HG02759 (cell line): ENCODE data around the gene CAMKK2.
"Not testable (repeated sequence)": the region's sequence is repeated elsewhere in the genome, so short reads cannot be mapped to it uniquely, and the experiment has no call there.

Source experiments
- ATAC-seq: cut with Tn5 transposase; IDR thresholded peaks from one replicate; pipeline ENCODE4 v1.9.1; 2021; ENCODE audit warnings: mild to moderate bottlenecking, moderate library complexity; ENCODE audit not compliant: unreplicated experiment

CAMKK2 gene

DNA sequence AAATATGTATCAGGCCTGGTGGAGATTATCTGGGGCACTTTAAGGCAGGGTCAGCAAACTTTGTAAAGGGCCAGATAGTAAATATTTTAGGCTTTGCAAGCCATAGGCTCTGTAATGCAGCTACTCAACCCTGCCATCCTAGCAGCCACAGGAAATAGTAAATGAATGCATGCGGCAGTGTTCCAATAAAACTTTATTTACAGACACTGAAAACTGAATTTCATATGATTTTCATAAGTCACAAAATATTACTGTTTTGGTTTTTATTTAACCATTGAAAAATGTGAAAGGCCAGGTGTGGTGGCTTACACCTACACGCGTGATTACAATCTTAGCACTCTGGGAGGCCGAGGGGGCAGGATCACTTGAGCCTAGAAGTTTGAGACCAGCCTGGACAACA, 3.2 kb upstream of the CAMKK2 start:
- no peak for ATAC-seq

GRCh38 chr12:121298411-121298810, 1.9 kb upstream of the CAMKK2 start:
- not testable (repeated sequence) for ATAC-seq

GRCh38 chr12:121297435-121297991, 1.0 kb upstream of the CAMKK2 start:
- ATAC-seq = no peak

DNA sequence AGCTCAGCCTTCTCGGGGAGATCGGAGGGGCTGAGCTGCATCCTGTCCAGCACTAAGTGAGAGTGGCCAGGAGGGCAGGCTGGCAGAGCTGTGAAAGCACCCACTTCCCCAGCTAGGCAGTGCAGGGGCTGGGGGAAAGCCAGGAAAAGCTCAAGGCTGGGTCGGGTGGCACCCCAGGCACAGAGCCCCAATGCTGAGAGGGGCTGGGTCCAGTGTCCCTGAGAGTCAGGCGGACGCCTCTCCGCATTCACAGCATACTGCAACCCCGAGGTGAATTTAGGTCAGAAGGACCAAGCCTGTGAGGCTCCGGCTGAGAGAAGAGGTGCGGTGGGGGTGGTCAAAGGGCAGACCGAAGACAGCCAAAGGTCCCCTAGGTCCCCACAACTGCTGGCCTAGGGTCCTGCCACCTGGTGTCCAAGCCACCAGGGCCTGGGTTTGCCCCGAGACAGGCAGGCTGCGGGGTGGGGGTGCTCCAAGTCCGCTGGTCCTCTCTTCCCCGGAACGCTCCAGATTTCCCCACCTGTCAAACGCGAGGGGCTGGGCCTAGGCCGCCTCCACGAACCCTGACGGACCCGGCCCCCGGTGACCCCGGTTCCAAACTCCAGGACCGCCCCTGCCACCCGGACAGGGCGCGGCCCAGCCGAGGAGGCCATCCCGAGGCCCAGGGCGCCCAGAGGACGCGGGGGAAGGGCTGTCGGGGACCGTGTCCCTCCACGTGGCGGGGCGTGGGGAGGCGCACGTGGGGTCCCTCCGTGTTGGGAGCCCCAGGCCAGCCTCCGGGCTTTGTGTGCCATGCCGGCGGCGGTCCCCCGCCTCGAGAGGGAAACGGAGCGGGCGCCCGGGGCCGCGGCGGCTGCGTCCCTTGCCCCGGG, 527 bp downstream of the CAMKK2 start:
- peak; percentile 29 for ATAC-seq

DNA sequence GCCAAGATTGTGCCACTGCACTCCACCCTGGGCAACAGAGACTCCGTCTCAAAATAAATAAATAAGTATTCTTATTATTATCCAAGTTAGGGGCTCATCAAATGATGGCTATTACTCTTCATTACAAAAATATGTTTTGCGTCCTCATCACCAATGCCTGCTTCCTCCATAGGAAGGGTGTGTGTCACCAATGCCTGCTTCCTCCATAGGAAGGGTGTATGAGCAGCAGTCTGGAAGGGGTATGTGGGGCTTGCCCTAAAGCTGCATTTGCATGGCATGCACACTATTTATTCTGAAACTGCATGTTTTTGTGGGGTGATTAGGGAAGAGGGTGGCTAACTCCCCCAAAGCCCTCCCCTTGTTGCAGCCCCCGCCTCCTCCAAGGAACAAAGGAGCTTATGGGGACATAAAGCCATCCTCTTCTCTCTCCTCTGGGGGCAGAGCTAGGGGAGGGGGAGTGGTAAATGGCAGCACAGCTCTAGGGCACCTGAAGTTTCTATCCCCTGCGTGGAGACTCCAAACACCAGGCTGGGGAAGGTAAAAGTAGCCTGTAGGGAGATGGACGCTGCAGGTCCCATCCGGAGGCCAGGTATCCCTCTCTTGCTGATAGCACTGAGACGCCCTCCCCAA, 1.3 kb downstream of the CAMKK2 start:
- ATAC-seq = no peak

DNA sequence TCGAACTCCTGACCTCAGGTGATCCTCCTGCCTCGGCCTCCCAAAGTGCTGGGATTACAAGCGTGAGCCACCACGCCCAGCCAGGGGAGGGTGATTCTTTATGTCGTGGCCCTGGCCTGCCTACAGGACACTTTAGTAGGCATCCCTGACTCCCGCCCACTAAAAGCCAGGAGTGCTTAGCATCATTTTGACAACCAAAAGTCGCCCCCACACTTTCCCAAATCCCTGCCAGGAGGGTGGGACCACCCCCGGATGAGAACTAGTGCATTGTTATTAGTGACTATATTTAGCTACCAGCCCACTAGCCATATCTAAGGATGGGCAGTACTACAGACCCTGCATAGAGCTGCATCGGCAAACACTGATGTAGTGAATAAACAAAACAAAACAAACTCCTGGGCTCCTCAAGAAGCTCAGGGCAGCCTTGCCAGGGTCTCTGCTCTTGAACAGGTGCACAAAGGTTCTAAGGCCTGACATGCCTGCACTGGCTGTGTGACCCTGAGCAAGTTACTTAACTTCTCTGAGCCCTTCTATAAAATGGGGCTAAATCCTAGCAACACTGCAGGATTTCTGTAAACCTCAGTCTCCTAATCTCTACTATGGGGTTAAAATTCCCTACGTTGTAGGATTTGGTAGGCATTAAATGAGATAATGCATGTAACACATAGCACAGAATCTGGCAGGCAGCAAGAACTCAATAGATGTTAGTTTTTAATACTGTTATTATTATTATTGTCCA, 2.2 kb downstream of the CAMKK2 start:
- no peak for ATAC-seq

GRCh38 chr12:121293603-121294002, 2.9 kb downstream of the CAMKK2 start:
- no peak for ATAC-seq

- no peak for ATAC-seq
These were observed 6.1 kb downstream of the CAMKK2 start for GRCh38 chr12:121290410-121290809.

- no peak for ATAC-seq
These were observed 6.5 kb downstream of the CAMKK2 start for GRCh38 chr12:121289962-121290361.

DNA sequence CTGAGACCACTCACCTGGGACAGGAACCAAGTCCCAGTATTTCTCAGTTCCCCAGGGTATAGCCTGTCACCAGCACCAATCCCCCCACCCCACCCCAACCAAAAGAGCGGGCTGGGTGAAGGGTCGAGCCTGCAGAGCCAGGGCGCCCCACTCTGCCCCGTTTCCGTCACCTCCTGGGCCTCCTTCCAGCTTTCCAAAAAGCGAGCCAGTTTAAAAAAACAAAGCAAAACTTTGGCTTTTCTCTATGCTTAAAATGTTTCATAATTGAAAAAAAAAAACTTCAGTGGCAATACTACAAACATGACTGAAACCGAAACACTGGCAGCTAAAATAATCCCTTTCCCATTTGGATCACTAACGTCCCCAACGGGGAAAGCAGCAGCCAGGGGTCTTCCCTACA, 7.5 kb downstream of the CAMKK2 start:
- no peak for ATAC-seq

GRCh38 chr12:121288158-121288845, 8.2 kb downstream of the CAMKK2 start:
- no peak for ATAC-seq

- no peak for ATAC-seq
These were observed 9.1 kb downstream of the CAMKK2 start for GRCh38 chr12:121287267-121287954.

- ATAC-seq = no peak
These were observed 10.7 kb downstream of the CAMKK2 start for GRCh38 chr12:121285856-121286255.

- ATAC-seq = no peak
These were observed 11.7 kb downstream of the CAMKK2 start for GRCh38 chr12:121284551-121285390.

DNA sequence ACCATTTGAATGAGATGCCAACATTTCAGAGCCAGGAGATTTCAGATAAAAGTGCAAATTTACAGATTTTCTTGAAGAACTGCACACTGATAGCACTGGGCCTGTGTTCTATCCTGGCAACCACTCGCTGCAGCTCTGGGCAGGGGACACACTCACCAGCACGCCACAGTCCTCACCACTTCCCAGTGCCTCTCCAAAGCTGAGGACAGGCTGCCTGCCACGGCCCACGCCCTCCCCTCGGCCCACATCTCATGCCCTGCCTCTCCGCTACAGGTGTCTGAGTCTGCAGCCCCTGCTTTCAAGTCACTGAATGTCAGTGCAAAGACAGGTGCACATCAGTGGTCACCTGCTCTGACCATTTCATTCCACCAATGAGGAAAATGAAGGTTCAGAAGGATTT, 12.7 kb downstream of the CAMKK2 start:
- no peak for ATAC-seq

DNA sequence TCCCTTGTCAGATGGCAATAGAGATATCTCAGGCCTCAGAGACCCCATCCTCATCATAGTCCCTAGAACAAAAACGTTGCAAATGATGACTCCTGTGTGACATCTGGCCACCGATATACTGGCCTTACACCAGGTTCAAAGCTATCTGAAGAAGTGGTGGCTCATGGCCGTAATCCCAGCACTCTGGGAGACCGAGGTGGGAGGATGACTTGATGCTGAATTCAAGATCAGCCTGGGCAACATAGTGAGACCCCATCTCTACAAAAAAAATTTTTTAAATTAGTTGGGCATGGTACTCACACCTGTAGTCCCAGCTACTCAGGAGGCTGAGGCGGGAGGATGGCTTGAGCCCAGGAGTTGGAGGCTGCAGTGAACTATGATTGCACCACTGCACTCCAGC, 13.1 kb downstream of the CAMKK2 start:
- ATAC-seq = no peak

GRCh38 chr12:121282910-121283309, 13.6 kb downstream of the CAMKK2 start:
- ATAC-seq = not testable (repeated sequence)

DNA sequence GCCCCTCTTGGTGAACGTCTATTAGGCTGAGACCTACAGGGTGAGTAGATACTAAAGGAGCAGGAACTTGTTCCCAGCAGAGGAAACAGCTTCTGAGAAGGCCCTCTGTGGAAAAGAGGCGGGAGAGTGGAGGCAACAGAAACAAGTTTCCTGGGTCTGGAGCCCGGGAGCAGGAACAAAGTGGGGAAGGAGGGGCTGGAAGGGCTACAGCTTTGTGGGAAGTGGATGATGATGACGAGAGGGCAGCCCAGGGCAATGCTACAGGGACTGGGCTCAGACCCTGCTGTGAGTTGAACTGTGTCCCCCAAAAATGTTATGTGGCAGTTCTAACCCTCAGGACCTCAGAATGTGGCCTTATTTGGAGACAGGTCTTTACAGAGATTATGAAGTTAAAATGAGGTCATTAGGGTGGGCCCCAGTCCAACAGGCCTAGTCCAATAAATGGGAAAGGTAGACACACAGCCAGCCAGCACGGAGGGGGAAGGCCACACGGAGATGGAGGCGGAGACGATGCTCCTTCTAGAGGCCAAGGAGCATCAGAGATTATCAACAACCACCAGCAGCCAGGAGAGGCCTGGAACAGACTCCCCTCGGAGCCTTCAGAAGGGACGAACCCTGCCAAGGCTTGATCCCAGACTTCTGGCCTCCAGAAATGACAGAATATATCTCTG, 14.3 kb downstream of the CAMKK2 start:
- ATAC-seq = no peak

DNA sequence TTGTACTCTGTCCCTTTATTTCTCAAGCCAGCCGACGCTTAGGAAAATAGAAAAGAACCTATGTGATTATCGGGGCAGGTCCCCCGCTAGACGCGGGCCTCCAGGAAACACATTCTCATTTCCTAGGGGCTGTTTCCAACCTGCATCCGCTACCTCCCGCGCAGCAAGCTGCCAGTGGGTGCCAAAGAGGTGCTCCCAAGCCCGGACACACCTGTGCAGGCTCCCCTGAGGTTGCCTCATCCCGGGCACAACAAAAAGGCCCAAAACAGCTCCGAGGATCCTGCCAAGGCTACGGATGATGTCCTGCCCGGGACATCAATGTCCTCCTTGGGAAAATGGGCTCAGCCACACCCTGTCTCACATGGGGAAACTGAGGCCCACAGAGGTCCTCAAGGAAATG, 15.4 kb downstream of the CAMKK2 start:
- not testable (repeated sequence) for ATAC-seq
